ENCODE data around the gene GP5.

DNA sequence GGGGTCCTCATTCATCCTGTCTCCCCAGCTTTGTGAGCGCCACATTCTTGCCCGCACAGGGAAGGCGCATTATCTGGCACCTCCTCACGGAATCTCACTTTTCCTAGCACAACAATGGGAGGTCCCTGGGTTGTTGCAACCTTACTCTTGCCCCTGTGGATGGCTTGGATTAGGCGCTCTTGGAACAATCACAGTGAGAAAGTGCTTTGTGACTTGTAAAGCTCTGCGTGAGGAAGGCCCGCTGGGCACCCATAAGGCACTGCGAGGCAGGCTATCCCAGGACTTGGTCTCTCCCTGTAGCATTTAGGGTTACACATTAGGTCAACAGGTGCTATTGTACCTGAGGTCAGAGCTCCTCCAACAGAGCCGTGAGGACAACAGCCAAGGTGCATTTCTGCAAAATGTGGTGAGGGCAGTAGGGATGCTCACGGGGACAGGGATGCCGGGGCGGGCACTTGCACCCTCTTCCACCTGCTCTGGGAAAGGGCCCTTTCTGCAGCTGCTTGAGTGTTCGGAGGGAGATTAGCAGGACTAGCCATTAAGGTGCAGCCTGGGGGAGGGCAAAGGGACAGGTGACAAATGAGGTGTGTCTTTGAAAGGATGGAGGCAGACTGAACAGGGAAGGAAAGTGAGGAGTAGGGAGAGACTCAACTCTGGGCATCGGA is 15.7 kb downstream of the GP5 start:
- TF ChIP-seq, protein P1, sequence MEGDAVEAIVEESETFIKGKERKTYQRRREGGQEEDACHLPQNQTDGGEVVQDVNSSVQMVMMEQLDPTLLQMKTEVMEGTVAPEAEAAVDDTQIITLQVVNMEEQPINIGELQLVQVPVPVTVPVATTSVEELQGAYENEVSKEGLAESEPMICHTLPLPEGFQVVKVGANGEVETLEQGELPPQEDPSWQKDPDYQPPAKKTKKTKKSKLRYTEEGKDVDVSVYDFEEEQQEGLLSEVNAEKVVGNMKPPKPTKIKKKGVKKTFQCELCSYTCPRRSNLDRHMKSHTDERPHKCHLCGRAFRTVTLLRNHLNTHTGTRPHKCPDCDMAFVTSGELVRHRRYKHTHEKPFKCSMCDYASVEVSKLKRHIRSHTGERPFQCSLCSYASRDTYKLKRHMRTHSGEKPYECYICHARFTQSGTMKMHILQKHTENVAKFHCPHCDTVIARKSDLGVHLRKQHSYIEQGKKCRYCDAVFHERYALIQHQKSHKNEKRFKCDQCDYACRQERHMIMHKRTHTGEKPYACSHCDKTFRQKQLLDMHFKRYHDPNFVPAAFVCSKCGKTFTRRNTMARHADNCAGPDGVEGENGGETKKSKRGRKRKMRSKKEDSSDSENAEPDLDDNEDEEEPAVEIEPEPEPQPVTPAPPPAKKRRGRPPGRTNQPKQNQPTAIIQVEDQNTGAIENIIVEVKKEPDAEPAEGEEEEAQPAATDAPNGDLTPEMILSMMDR (IDR thresholded peaks at IDR 0.05) = no peak
- TF ChIP-seq POLR2A (IDR thresholded peaks at IDR 0.05) = no peak

Data from body of pancreas (tissue), 4 donors.